BE2C (cell line): Measurements from ENCODE around the gene PPP1R12A.
"Not testable (repeated sequence)": the region's sequence is repeated elsewhere in the genome, so short reads cannot be mapped to it uniquely, and the experiment has no call there.

ENCODE experiments used
- DNase-seq: peaks from one replicate; pipeline ENCODE4 v3.0.0-alpha.2; 2020
- H3K27me3 ChIP-seq: fragments of 250-450 bp; sonication (Bioruptor Pico); 2 replicates; pipeline ENCODE4 v1.5.1; 2020; ENCODE audit warnings: mild to moderate bottlenecking
- H3K36me3 ChIP-seq: fragments of 250-450 bp; sonication (Bioruptor Pico); 2 replicates; pipeline ENCODE4 v1.5.1; 2020; ENCODE audit warnings: mild to moderate bottlenecking
- H3K4me1 ChIP-seq: fragments of 250-450 bp; sonication (Bioruptor Pico); 2 replicates; pipeline ENCODE4 v1.5.1; 2020
- H3K4me3 ChIP-seq: 2 replicates; pipeline ENCODE4 v1.5.1; 2011; ENCODE audit warnings: low read depth, low read length
- H3K9me3 ChIP-seq: fragments of 250-450 bp; sonication (Bioruptor Pico); 2 replicates; pipeline ENCODE4 v1.5.1; 2020
- TF ChIP-seq, protein P1 (sequence below): IDR thresholded peaks from 2 replicates; pipeline ENCODE4 v1.5.1; 2012; ENCODE audit warnings: mild to moderate bottlenecking, low read depth, low read length

Gene PPP1R12A

GRCh38 chr12:79883216-79883615 lies 51.7 kb downstream of the PPP1R12A start:
- Histone ChIP-seq H3K36me3 (no peaks in the 10 kb centered on the region), H3K27me3 (no peaks in the 10 kb centered on the region), H3K4me1 (no peaks in the 10 kb centered on the region), H3K4me3 (no peak overlapping the region), H3K9me3 (no peaks in the 10 kb centered on the region)
- no peak for DNase-seq
- TF ChIP-seq, protein P1, sequence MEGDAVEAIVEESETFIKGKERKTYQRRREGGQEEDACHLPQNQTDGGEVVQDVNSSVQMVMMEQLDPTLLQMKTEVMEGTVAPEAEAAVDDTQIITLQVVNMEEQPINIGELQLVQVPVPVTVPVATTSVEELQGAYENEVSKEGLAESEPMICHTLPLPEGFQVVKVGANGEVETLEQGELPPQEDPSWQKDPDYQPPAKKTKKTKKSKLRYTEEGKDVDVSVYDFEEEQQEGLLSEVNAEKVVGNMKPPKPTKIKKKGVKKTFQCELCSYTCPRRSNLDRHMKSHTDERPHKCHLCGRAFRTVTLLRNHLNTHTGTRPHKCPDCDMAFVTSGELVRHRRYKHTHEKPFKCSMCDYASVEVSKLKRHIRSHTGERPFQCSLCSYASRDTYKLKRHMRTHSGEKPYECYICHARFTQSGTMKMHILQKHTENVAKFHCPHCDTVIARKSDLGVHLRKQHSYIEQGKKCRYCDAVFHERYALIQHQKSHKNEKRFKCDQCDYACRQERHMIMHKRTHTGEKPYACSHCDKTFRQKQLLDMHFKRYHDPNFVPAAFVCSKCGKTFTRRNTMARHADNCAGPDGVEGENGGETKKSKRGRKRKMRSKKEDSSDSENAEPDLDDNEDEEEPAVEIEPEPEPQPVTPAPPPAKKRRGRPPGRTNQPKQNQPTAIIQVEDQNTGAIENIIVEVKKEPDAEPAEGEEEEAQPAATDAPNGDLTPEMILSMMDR, result no peak

GRCh38 chr12:79881351-79881750 lies 53.5 kb downstream of the PPP1R12A start:
- TF ChIP-seq, protein P1, result no peak
- no peak for DNase-seq
- Histone ChIP-seq H3K27me3 (no peaks in the 10 kb centered on the region), H3K4me3 (no peak overlapping the region), H3K9me3 (no peaks in the 10 kb centered on the region), H3K4me1 (no peaks in the 10 kb centered on the region), H3K36me3 (no peaks in the 10 kb centered on the region)

GRCh38 chr12:79878506-79878905 lies 56.4 kb downstream of the PPP1R12A start:
- H3K36me3 ChIP-seq, H3K27me3 ChIP-seq, H3K4me1 ChIP-seq: not testable (repeated sequence)

DNA sequence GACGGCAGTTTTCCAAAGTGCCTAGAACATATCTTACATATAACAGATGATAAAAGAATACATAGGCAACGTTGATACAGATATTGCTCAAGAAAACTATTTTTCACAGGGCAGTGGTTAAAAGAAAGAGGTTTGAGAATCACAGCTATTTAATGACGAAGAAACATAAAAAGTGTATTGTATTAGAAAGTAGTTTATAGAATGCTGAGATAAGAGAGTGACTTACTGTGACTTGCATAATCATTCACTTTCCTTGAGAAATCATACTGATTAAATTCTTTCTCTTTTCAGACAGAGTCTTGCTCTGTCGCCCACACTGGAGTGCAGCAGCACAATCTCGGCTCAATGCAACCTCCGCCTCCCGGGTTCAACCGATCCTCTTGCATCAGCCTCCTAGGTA lies 57.7 kb downstream of the PPP1R12A start:
- TF ChIP-seq, protein P1, result no peak
- H3K27me3 ChIP-seq, result no peaks in the 10 kb centered on the region

More at GRCh38 chr12:79878506-79878905, 56.4 kb downstream of the PPP1R12A start:
- H3K9me3 ChIP-seq, DNase-seq, H3K4me3 ChIP-seq: not testable (repeated sequence)

GRCh38 chr12:79874665-79875064 lies 60.2 kb downstream of the PPP1R12A start:
- Histone ChIP-seq H3K36me3 (peaks cover 3% of the 10 kb centered on the region; the same call in 1 of the 2 replicates), H3K9me3 (no peaks in the 10 kb centered on the region), H3K4me3 (no peak overlapping the region), H3K4me1 (no peaks in the 10 kb centered on the region), H3K27me3 (no peaks in the 10 kb centered on the region)
- TF ChIP-seq, protein P1, result no peak
- no peak for DNase-seq

More for the DNA sequence above, 57.7 kb downstream of the PPP1R12A start:
- Histone ChIP-seq H3K36me3 (no peaks in the 10 kb centered on the region), H3K9me3 (no peaks in the 10 kb centered on the region), H3K4me1 (no peaks in the 10 kb centered on the region), H3K4me3 (no peak overlapping the region)
- DNase-seq, result no peak

GRCh38 chr12:79873201-79873600 lies 61.7 kb downstream of the PPP1R12A start:
- no peak for DNase-seq
- Histone ChIP-seq H3K27me3 (no peaks in the 10 kb centered on the region), H3K4me3 (no peak overlapping the region), H3K9me3 (no peaks in the 10 kb centered on the region), H3K4me1 (no peaks in the 10 kb centered on the region), H3K36me3 (peaks cover 11% of the 10 kb centered on the region; the same call in 1 of the 2 replicates)
- TF ChIP-seq, protein P1, result no peak

GRCh38 chr12:79871621-79872020 lies 63.3 kb downstream of the PPP1R12A start:
- no peak for DNase-seq
- H3K27me3 ChIP-seq, result no peaks in the 10 kb centered on the region
- TF ChIP-seq, protein P1, result no peak
- H3K9me3 ChIP-seq, result no peaks in the 10 kb centered on the region
- H3K4me1 ChIP-seq, result no peaks in the 10 kb centered on the region
- H3K4me3 ChIP-seq, result no peak overlapping the region
- peaks cover 24% of the 10 kb centered on the region for H3K36me3 ChIP-seq
